Loucy (cell line): Measurements from ENCODE around the gene LYPLAL1.

ENCODE experiments used
- H2AFZ ChIP-seq: fragments of 200-600 bp; sonication (generic); 2 replicates; pipeline ENCODE4 v1.6.0; 2016; ENCODE audit warnings: antibody characterized with exemption, mild to moderate bottlenecking, low read length, moderate library complexity
- H3F3A ChIP-seq: fragments of 200-600 bp; 2 replicates; pipeline ENCODE4 v1.6.0; 2016; ENCODE audit warnings: antibody characterized with exemption, low read depth, mild to moderate bottlenecking
- H3K27me3 ChIP-seq: fragments of 200-600 bp; sonication (generic); 2 replicates; pipeline ENCODE4 v1.6.1; 2014; ENCODE audit warnings: low read length, mild to moderate bottlenecking; ENCODE audit not compliant: insufficient read depth, poor library complexity, severe bottlenecking
- H3K36me3 ChIP-seq: fragments of 200-600 bp; sonication (generic); 2 replicates; pipeline ENCODE4 v1.6.1; 2016; ENCODE audit warnings: low read length; ENCODE audit not compliant: insufficient read depth
- H3K4me1 ChIP-seq: fragments of 200-600 bp; sonication (generic); 2 replicates; pipeline ENCODE4 v1.5.1; 2014; ENCODE audit warnings: low read length, mild to moderate bottlenecking; ENCODE audit not compliant: insufficient read depth, poor library complexity, severe bottlenecking
- H3K4me2 ChIP-seq: fragments of 200-600 bp; sonication (generic); 2 replicates; pipeline ENCODE4 v1.6.0; 2014; ENCODE audit warnings: antibody characterized with exemption, low read length, low read depth, mild to moderate bottlenecking; ENCODE audit not compliant: poor library complexity, severe bottlenecking
- H3K4me3 ChIP-seq: fragments of 200-600 bp; sonication (generic); 2 replicates; pipeline ENCODE4 v1.5.1; 2014; ENCODE audit warnings: low read length, mild to moderate bottlenecking, mixed read lengths; ENCODE audit not compliant: poor library complexity, severe bottlenecking
- H3K79me2 ChIP-seq: fragments of 200-600 bp; sonication (generic); 2 replicates; pipeline ENCODE4 v1.6.1; 2014; ENCODE audit warnings: low read length; ENCODE audit not compliant: insufficient read depth
- H3K9ac ChIP-seq: fragments of 200-600 bp; sonication (generic); 2 replicates; pipeline ENCODE4 v1.6.0; 2014; ENCODE audit warnings: mild to moderate bottlenecking, low read depth, low read length, moderate library complexity; ENCODE audit not compliant: poor library complexity, severe bottlenecking
- H3K9me2 ChIP-seq: fragments of 200-600 bp; sonication (generic); replicated peaks from 2 replicates; pipeline ENCODE4 v1.6.1; 2016; ENCODE audit warnings: low read depth, low read length, mixed read lengths
- H3K9me3 ChIP-seq: fragments of 200-600 bp; sonication (generic); 2 replicates; pipeline ENCODE4 v1.6.1; 2014; ENCODE audit warnings: mild to moderate bottlenecking, antibody characterized with exemption, low read length, low read depth; ENCODE audit not compliant: insufficient read depth
- H4K20me1 ChIP-seq: fragments of 200-600 bp; sonication (generic); 2 replicates; pipeline ENCODE4 v1.6.0; 2014; ENCODE audit warnings: antibody characterized with exemption, low read length, mild to moderate bottlenecking; ENCODE audit not compliant: insufficient read depth, poor library complexity, severe bottlenecking
- CTCF ChIP-seq: fragments of 200-600 bp; sonication (generic); conservative IDR thresholded peaks from 2 replicates; pipeline ENCODE4 v1.5.1; 2014; ENCODE audit warnings: mild to moderate bottlenecking, antibody characterized with exemption, low read length
- EZH2phosphoT487 ChIP-seq: fragments of 200-600 bp; IDR thresholded peaks from 2 replicates; pipeline ENCODE4 v1.6.1; 2018; ENCODE audit warnings: antibody characterized with exemption, mild to moderate bottlenecking, moderate library complexity, borderline replicate concordance

Gene LYPLAL1

GRCh38 chr1:219143735-219144134 is 29.9 kb upstream of the LYPLAL1 start:
- no peak overlapping the region for H3K9ac ChIP-seq
- no peaks in the 10 kb centered on the region for H3K79me2 ChIP-seq
- H3K4me1 ChIP-seq, result no peaks in the 10 kb centered on the region
- H3K36me3 ChIP-seq, result no peaks in the 10 kb centered on the region
- H3K4me2 ChIP-seq, result no peak overlapping the region
- H2AFZ ChIP-seq, result no peak overlapping the region
- H4K20me1 ChIP-seq, result no peaks in the 10 kb centered on the region
- H3K9me2 ChIP-seq, result no peaks in the 10 kb centered on the region
- H3K4me3 ChIP-seq, result no peak overlapping the region
- H3K9me3 ChIP-seq, result no peaks in the 10 kb centered on the region
- H3F3A ChIP-seq, result no peaks in the 10 kb centered on the region
- no peak for TF ChIP-seq CTCF
- TF ChIP-seq EZH2phosphoT487, result no peak
- H3K27me3 ChIP-seq, result no peaks in the 10 kb centered on the region

GRCh38 chr1:219144658-219145315 is 28.9 kb upstream of the LYPLAL1 start:
- no peaks in the 10 kb centered on the region for H3K79me2 ChIP-seq
- H3K4me3 ChIP-seq, result no peak overlapping the region
- H3K4me2 ChIP-seq, result no peak overlapping the region
- H2AFZ ChIP-seq, result no peak overlapping the region
- H3K36me3 ChIP-seq, result no peaks in the 10 kb centered on the region
- no peaks in the 10 kb centered on the region for H3K9me3 ChIP-seq
- H4K20me1 ChIP-seq, result no peaks in the 10 kb centered on the region
- H3K9ac ChIP-seq, result no peak overlapping the region
- H3K9me2 ChIP-seq, result no peaks in the 10 kb centered on the region
- H3K27me3 ChIP-seq, result no peaks in the 10 kb centered on the region
- H3K4me1 ChIP-seq, result no peaks in the 10 kb centered on the region
- no peak for TF ChIP-seq CTCF
- TF ChIP-seq EZH2phosphoT487, result no peak
- no peaks in the 10 kb centered on the region for H3F3A ChIP-seq

GRCh38 chr1:219147571-219148019 is 26.1 kb upstream of the LYPLAL1 start:
- Histone ChIP-seq H3K79me2 (no peaks in the 10 kb centered on the region), H3F3A (no peaks in the 10 kb centered on the region), H3K4me1 (no peaks in the 10 kb centered on the region), H3K9me3 (no peaks in the 10 kb centered on the region), H3K27me3 (no peaks in the 10 kb centered on the region), H3K9me2 (no peaks in the 10 kb centered on the region), H3K4me3 (no peak overlapping the region), H3K4me2 (no peak overlapping the region), H4K20me1 (no peaks in the 10 kb centered on the region), H3K9ac (no peak overlapping the region), H3K36me3 (no peaks in the 10 kb centered on the region), H2AFZ (no peak overlapping the region)
- TF ChIP-seq EZH2phosphoT487, result no peak
- TF ChIP-seq CTCF, result no peak
